SK-N-MC (cell line): ENCODE measurements around the gene GIT1.

ENCODE experiments used
- DNase-seq: peaks from one replicate; pipeline ENCODE4 v3.0.0-alpha.2; 2011; ENCODE audit warnings: low read depth, low spot score
- H3K27ac ChIP-seq: fragments of 200-600 bp; sonication (generic); 2 replicates; pipeline ENCODE4 v1.5.1; 2016; ENCODE audit warnings: mixed run types
- H3K36me3 ChIP-seq: fragments of 200-600 bp; sonication (generic); 2 replicates; pipeline ENCODE4 v1.6.1; 2017; ENCODE audit warnings: antibody characterized with exemption, low read length, mixed read lengths; ENCODE audit not compliant: insufficient read depth
- H3K4me3 ChIP-seq: fragments of 200-600 bp; sonication (generic); 2 replicates; pipeline ENCODE4 v1.5.1; 2016
- H3K9ac ChIP-seq: fragments of 200-600 bp; sonication (generic); 2 replicates; pipeline ENCODE4 v1.8.0; 2017; ENCODE audit warnings: mixed run types, mixed read lengths; ENCODE audit not compliant: insufficient read length
- H3K9me3 ChIP-seq: fragments of 200-600 bp; sonication (generic); 2 replicates; pipeline ENCODE4 v1.6.1; 2017; ENCODE audit warnings: low read depth, mild to moderate bottlenecking, antibody characterized with exemption, low read length, moderate library complexity, mixed read lengths
- EZH2 ChIP-seq: fragments of 200-600 bp; sonication (generic); IDR thresholded peaks from one replicate; pipeline ENCODE4 v1.6.1; 2017; ENCODE audit warnings: antibody characterized with exemption
- FOXP2 ChIP-seq: optimal IDR thresholded peaks from 2 replicates; pipeline ENCODE3; 2011; ENCODE audit warnings: mild to moderate bottlenecking, moderate library complexity; ENCODE audit not compliant: insufficient read depth; ENCODE audit errors: extremely low read length, control extremely low read depth
- POLR2AphosphoS5 ChIP-seq: IDR thresholded peaks from 2 replicates; pipeline ENCODE4 v1.6.1; 2012; ENCODE audit warnings: mild to moderate bottlenecking, low read depth, low read length, borderline replicate concordance

Gene GIT1

GRCh38 chr17:29533976-29534375 lies 55.5 kb downstream of the GIT1 start:
- Histone ChIP-seq H3K4me3 (no peak overlapping the region), H3K27ac (no peak overlapping the region), H3K36me3 (peaks cover 41% of the 10 kb centered on the region), H3K9ac (no peak overlapping the region), H3K9me3 (no peaks in the 10 kb centered on the region)
- no peak for DNase-seq
- TF ChIP-seq FOXP2 (no peak), EZH2 (no peak), POLR2AphosphoS5 (no peak)

- Histone ChIP-seq H3K9me3 (no peaks in the 10 kb centered on the region), H3K4me3 (no peak overlapping the region), H3K9ac (no peak overlapping the region), H3K36me3 (peaks cover 47% of the 10 kb centered on the region), H3K27ac (no peak overlapping the region)
- no peak for DNase-seq
- TF ChIP-seq FOXP2 (no peak), EZH2 (no peak), POLR2AphosphoS5 (no peak)
Measured at GRCh38 chr17:29526322-29526721, 63.1 kb downstream of the GIT1 start.

GRCh38 chr17:29524692-29525091 lies 64.8 kb downstream of the GIT1 start:
- H3K9me3 ChIP-seq: no peaks in the 10 kb centered on the region
- peaks cover 52% of the 10 kb centered on the region for H3K36me3 ChIP-seq
- no peak overlapping the region for H3K9ac ChIP-seq
- TF ChIP-seq EZH2: no peak
- TF ChIP-seq POLR2AphosphoS5: no peak
- TF ChIP-seq FOXP2: no peak
- no peak for DNase-seq
- no peak overlapping the region for H3K27ac ChIP-seq
- H3K4me3 ChIP-seq: no peak overlapping the region
